Measurements from ENCODE around the gene TIMM23. TPM values are rescaled to one million over a fixed set of nuclear protein-coding genes. Genes with fewer than 3 reads are reported as not detected.
A peak's percentile ranks its signal among the peaks of the same experiment; 100 is the strongest.
"Not testable (repeated sequence)": the region's sequence is repeated elsewhere in the genome, so short reads cannot be mapped to it uniquely, and the experiment has no call there.

Gene TIMM23
- total RNA-seq, 1 experiment from 2014 or later, result 103 TPM

GRCh38 chr10:45947363-45947762 is 24.9 kb upstream of the TIMM23 start:
- peak; percentile 70; the same call in 1 of the 2 replicates for ATAC-seq
- H3K36me3 ChIP-seq (ENCODE audit: control insufficient read depth, insufficient read depth, low read length); CTCF ChIA-PET; H3K4me1 ChIP-seq (ENCODE audit: control insufficient read depth, insufficient read depth, low read length); H3K9me3 ChIP-seq (ENCODE audit: control insufficient read depth, insufficient read depth, low read depth, low read length); DNase-seq (ENCODE audit: low read depth, low spot score); H3K27ac ChIP-seq (ENCODE audit: low read length); H3K4me3 ChIP-seq (ENCODE audit: low read depth in 2 of 2, low read length in 2 of 2); BruUV-seq (replicated peaks); intact Hi-C loops (cut with micrococcal nuclease; ENCODE audit: unreplicated experiment); in situ Hi-C loops (cut with HindIII; ENCODE audit: low pct_unique_long_range_greater_than_20kb, low sequenced_read_pairs); POLR2A ChIA-PET; H3K27me3 ChIP-seq (ENCODE audit: control insufficient read depth, insufficient read depth, low read length): not testable (repeated sequence)

GRCh38 chr10:45948801-45949200 is 23.5 kb upstream of the TIMM23 start:
- H3K36me3 ChIP-seq (ENCODE audit: control insufficient read depth, insufficient read depth, low read length); H3K27ac ChIP-seq (ENCODE audit: low read length); BruUV-seq (replicated peaks); intact Hi-C loops (cut with micrococcal nuclease; ENCODE audit: unreplicated experiment); POLR2A ChIA-PET; H3K4me1 ChIP-seq (ENCODE audit: control insufficient read depth, insufficient read depth, low read length); H3K27me3 ChIP-seq (ENCODE audit: control insufficient read depth, insufficient read depth, low read length); in situ Hi-C loops (cut with HindIII; ENCODE audit: low pct_unique_long_range_greater_than_20kb, low sequenced_read_pairs); ATAC-seq; CTCF ChIA-PET; H3K9me3 ChIP-seq (ENCODE audit: control insufficient read depth, insufficient read depth, low read depth, low read length); DNase-seq (ENCODE audit: low read depth, low spot score); H3K4me3 ChIP-seq (ENCODE audit: low read depth in 2 of 2, low read length in 2 of 2): not testable (repeated sequence)

GRCh38 chr10:45954367-45954766 is 17.9 kb upstream of the TIMM23 start:
- POLR2A ChIA-PET; H3K9me3 ChIP-seq (ENCODE audit: control insufficient read depth, insufficient read depth, low read depth, low read length); H3K27ac ChIP-seq (ENCODE audit: low read length); CTCF ChIA-PET; H3K4me1 ChIP-seq (ENCODE audit: control insufficient read depth, insufficient read depth, low read length); H3K4me3 ChIP-seq (ENCODE audit: low read depth in 2 of 2, low read length in 2 of 2); DNase-seq (ENCODE audit: low read depth, low spot score); H3K27me3 ChIP-seq (ENCODE audit: control insufficient read depth, insufficient read depth, low read length); ATAC-seq; in situ Hi-C loops (cut with HindIII; ENCODE audit: low pct_unique_long_range_greater_than_20kb, low sequenced_read_pairs); H3K36me3 ChIP-seq (ENCODE audit: control insufficient read depth, insufficient read depth, low read length); BruUV-seq (replicated peaks); intact Hi-C loops (cut with micrococcal nuclease; ENCODE audit: unreplicated experiment): not testable (repeated sequence)

GRCh38 chr10:45956634-45957033 is 15.7 kb upstream of the TIMM23 start:
- ATAC-seq; in situ Hi-C loops (cut with HindIII; ENCODE audit: low pct_unique_long_range_greater_than_20kb, low sequenced_read_pairs); H3K27ac ChIP-seq (ENCODE audit: low read length); H3K4me1 ChIP-seq (ENCODE audit: control insufficient read depth, insufficient read depth, low read length); POLR2A ChIA-PET; DNase-seq (ENCODE audit: low read depth, low spot score); H3K9me3 ChIP-seq (ENCODE audit: control insufficient read depth, insufficient read depth, low read depth, low read length); H3K27me3 ChIP-seq (ENCODE audit: control insufficient read depth, insufficient read depth, low read length); intact Hi-C loops (cut with micrococcal nuclease; ENCODE audit: unreplicated experiment); CTCF ChIA-PET; H3K36me3 ChIP-seq (ENCODE audit: control insufficient read depth, insufficient read depth, low read length); H3K4me3 ChIP-seq (ENCODE audit: low read depth in 2 of 2, low read length in 2 of 2); BruUV-seq (replicated peaks): not testable (repeated sequence)

GRCh38 chr10:45957928-45958327 is 14.4 kb upstream of the TIMM23 start:
- in situ Hi-C loops (cut with HindIII; ENCODE audit: low pct_unique_long_range_greater_than_20kb, low sequenced_read_pairs); CTCF ChIA-PET; ATAC-seq: not testable (repeated sequence)

GRCh38 chr10:45962686-45963452 is 9.4 kb upstream of the TIMM23 start:
- not testable (repeated sequence) for H3K27ac ChIP-seq (ENCODE audit: low read length)

More at GRCh38 chr10:45957928-45958327, 14.4 kb upstream of the TIMM23 start:
- POLR2A ChIA-PET; H3K27ac ChIP-seq (ENCODE audit: low read length); H3K4me3 ChIP-seq (ENCODE audit: low read depth in 2 of 2, low read length in 2 of 2); H3K4me1 ChIP-seq (ENCODE audit: control insufficient read depth, insufficient read depth, low read length); H3K36me3 ChIP-seq (ENCODE audit: control insufficient read depth, insufficient read depth, low read length); H3K9me3 ChIP-seq (ENCODE audit: control insufficient read depth, insufficient read depth, low read depth, low read length); BruUV-seq (replicated peaks); intact Hi-C loops (cut with micrococcal nuclease; ENCODE audit: unreplicated experiment); H3K27me3 ChIP-seq (ENCODE audit: control insufficient read depth, insufficient read depth, low read length); DNase-seq (ENCODE audit: low read depth, low spot score): not testable (repeated sequence)

GRCh38 chr10:45971019-45971418 is 1.3 kb upstream of the TIMM23 start:
- ATAC-seq; H3K36me3 ChIP-seq (ENCODE audit: control insufficient read depth, insufficient read depth, low read length); POLR2A ChIA-PET; CTCF ChIA-PET; in situ Hi-C loops (cut with HindIII; ENCODE audit: low pct_unique_long_range_greater_than_20kb, low sequenced_read_pairs); DNase-seq (ENCODE audit: low read depth, low spot score); intact Hi-C loops (cut with micrococcal nuclease; ENCODE audit: unreplicated experiment); BruUV-seq (replicated peaks); H3K4me1 ChIP-seq (ENCODE audit: control insufficient read depth, insufficient read depth, low read length); H3K9me3 ChIP-seq (ENCODE audit: control insufficient read depth, insufficient read depth, low read depth, low read length); H3K27me3 ChIP-seq (ENCODE audit: control insufficient read depth, insufficient read depth, low read length): not testable (repeated sequence)
- Histone ChIP-seq H3K27ac (ENCODE audit: low read length) (peak overlapping the region; percentile 94), H3K4me3 (ENCODE audit: low read depth in 2 of 2, low read length in 2 of 2) (peak overlapping the region; percentile 83 to 94)

More at GRCh38 chr10:45962686-45963452, 9.4 kb upstream of the TIMM23 start:
- H3K36me3 ChIP-seq (ENCODE audit: control insufficient read depth, insufficient read depth, low read length); ATAC-seq; CTCF ChIA-PET; H3K4me1 ChIP-seq (ENCODE audit: control insufficient read depth, insufficient read depth, low read length); BruUV-seq (replicated peaks); H3K27me3 ChIP-seq (ENCODE audit: control insufficient read depth, insufficient read depth, low read length); intact Hi-C loops (cut with micrococcal nuclease; ENCODE audit: unreplicated experiment); H3K4me3 ChIP-seq (ENCODE audit: low read depth in 2 of 2, low read length in 2 of 2); DNase-seq (ENCODE audit: low read depth, low spot score); in situ Hi-C loops (cut with HindIII; ENCODE audit: low pct_unique_long_range_greater_than_20kb, low sequenced_read_pairs); POLR2A ChIA-PET; H3K9me3 ChIP-seq (ENCODE audit: control insufficient read depth, insufficient read depth, low read depth, low read length): not testable (repeated sequence)
